GM21786 (cell line): ENCODE results near the gene RFC5.
"Not testable (repeated sequence)": the region's sequence is repeated elsewhere in the genome, so short reads cannot be mapped to it uniquely, and the experiment has no call there.

Source experiments
- ATAC-seq: cut with Tn5 transposase; IDR thresholded peaks from one replicate; pipeline ENCODE4 v1.9.1; 2021; ENCODE audit not compliant: unreplicated experiment

The RFC5 gene

DNA sequence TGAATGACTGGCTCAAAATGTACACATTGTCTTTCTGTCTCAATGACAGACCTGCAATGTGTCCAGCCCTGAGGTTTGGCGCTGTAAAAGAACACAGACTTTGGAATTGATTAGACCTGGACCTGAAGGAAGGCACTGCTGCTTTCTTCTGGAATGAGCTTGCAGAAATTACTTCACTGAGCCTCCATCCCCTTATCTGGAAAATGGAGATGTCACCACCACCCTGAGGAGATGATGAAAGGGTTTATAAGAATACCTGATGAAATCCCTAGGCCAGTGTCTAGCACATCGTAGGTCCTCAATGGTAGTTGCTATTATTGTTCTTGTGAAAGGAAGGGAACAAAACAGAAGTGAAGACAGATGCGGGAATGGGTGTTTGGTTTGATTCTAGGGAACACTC is 54.1 kb downstream of the RFC5 start:
- ATAC-seq = no peak

GRCh38 chr12:118073768-118074167 is 57.3 kb downstream of the RFC5 start:
- ATAC-seq = no peak

DNA sequence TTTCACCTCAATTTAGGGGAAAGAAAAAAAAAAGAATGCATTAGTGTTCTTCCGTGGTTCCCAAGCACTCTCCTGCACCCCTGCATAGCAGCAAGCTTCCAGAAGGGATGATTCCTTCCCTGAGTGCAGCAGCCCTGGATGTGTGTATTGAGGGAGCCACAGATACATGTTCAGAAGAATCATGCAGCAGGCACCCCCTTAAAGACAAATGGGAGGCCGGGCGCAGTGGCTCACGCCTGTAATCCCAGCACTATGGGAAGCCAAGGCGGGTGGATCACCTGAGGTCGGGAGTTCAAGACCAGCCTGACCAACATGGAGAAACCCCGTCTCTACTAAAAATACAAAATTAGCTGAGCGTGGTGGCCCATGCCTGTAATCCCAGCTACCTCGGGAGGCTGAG is 65.0 kb downstream of the RFC5 start:
- not testable (repeated sequence) for ATAC-seq
